Fibroblast of skin of right quadriceps (primary cell): ENCODE measurements around the gene MAP4K2.

Experiments used
- DNase-seq: peaks from one replicate; pipeline ENCODE4 v3.0.0-alpha.2; 2013

Gene MAP4K2

GRCh38 chr11:64735725-64736259 is 67.2 kb downstream of the MAP4K2 start:
- no peak for DNase-seq
